Endodermal cell (in vitro differentiated cells): ENCODE data around the gene MTMR12. TPM values are rescaled to one million over a fixed set of nuclear protein-coding genes. Genes with fewer than 3 reads are reported as not detected.

Experiments used
- DNase-seq: peaks from one replicate; pipeline ENCODE4 v3.0.0-alpha.2; 2017
- H3K27ac ChIP-seq: 2 replicates; pipeline ENCODE4 v1.5.1; 2013; ENCODE audit warnings: mild to moderate bottlenecking, low read depth, low read length, moderate library complexity
- H3K27me3 ChIP-seq: 2 replicates; pipeline ENCODE4 v1.6.1; 2013; ENCODE audit warnings: mild to moderate bottlenecking, low read length, moderate library complexity; ENCODE audit not compliant: insufficient read depth, control insufficient read depth, poor library complexity, severe bottlenecking
- H3K36me3 ChIP-seq: 2 replicates; pipeline ENCODE4 v1.7.0; 2013; ENCODE audit warnings: mild to moderate bottlenecking, low read length, moderate library complexity; ENCODE audit not compliant: control insufficient read depth, insufficient read depth
- H3K4me1 ChIP-seq: one replicate; pipeline ENCODE4 v1.7.0; 2013; ENCODE audit warnings: low read length; ENCODE audit not compliant: control insufficient read depth, insufficient read depth
- H3K4me3 ChIP-seq: 2 replicates; pipeline ENCODE4 v1.5.1; 2013; ENCODE audit warnings: mild to moderate bottlenecking, low read length, moderate library complexity
- H3K9ac ChIP-seq: 2 replicates; pipeline ENCODE4 v1.6.1; 2013; ENCODE audit warnings: mild to moderate bottlenecking, low read length, moderate library complexity; ENCODE audit not compliant: poor library complexity, severe bottlenecking; ENCODE audit errors: extremely low read depth
- H3K9me3 ChIP-seq: 2 replicates; pipeline ENCODE4 v1.6.1; 2013; ENCODE audit warnings: mild to moderate bottlenecking, low read length, moderate library complexity; ENCODE audit not compliant: control insufficient read depth
- H3K27ac Mint-ChIP-seq: 2 replicates; pipeline ENCODE4 v1.8.0; 2020; ENCODE audit warnings: mixed read lengths
- H3K27me3 Mint-ChIP-seq: 2 replicates; pipeline ENCODE4 v1.8.0; 2021; ENCODE audit warnings: mild to moderate bottlenecking, mixed read lengths; ENCODE audit not compliant: insufficient read depth
- H3K36me3 Mint-ChIP-seq: 2 replicates; pipeline ENCODE4 v1.8.0; 2020; ENCODE audit warnings: low read depth, mixed read lengths
- H3K4me1 Mint-ChIP-seq: 2 replicates; pipeline ENCODE4 v1.8.0; 2020; ENCODE audit warnings: mixed read lengths
- H3K4me3 Mint-ChIP-seq: 2 replicates; pipeline ENCODE4 v1.8.0; 2020; ENCODE audit warnings: mild to moderate bottlenecking, moderate library complexity, mixed read lengths
- H3K9me3 Mint-ChIP-seq: 2 replicates; pipeline ENCODE4 v1.8.0; 2020; ENCODE audit warnings: mild to moderate bottlenecking, mixed read lengths
- CTCF ChIP-seq: fragments of 200-600 bp; sonication (generic); conservative IDR thresholded peaks from 2 replicates; pipeline ENCODE4 v1.5.0; 2021; ENCODE audit warnings: antibody characterized with exemption, mild to moderate bottlenecking
- WGBS, 2 experiments: methylation state at CpG; one replicate each; pipeline versions ENCODE4 v1.1.5 to v1.1.7; 2013; ENCODE audit warnings: missing lambda C conversion rate in 2 of 2, mixed read lengths in 1 of 2; ENCODE audit not compliant: insufficient coverage in 1 of 2, insufficient read length in 1 of 2; 5-methylcytosine and 5-hydroxymethylcytosine counted together
- total RNA-seq, 2 donors: library from RNA; stranded (reverse); fragmentation: NEBNext Ultra II Directional in 1 of 2; extraction: Animal tissue kit (Norgen Biotek cat#: 25700) in 1 of 2; gene quantifications; 2 replicates in 1 of 2; 3 replicates in 1 of 2; pipeline ENCODE4 v1.2.1, GENCODE V29; 2021

The MTMR12 gene
- total RNA-seq, 2 donors from 2014 or later: 32.7 to 33.3 TPM

- H3K4me3 Mint-ChIP-seq: no peak overlapping the region
- Histone ChIP-seq H3K36me3 (no peaks in the 10 kb centered on the region), H3K9me3 (peaks cover 54% of the 10 kb centered on the region), H3K9ac (no peak overlapping the region), H3K27ac (no peak overlapping the region), H3K4me3 (peak overlapping the region; percentile 65), H3K4me1 (no peaks in the 10 kb centered on the region), H3K27me3 (no peaks in the 10 kb centered on the region)
- H3K27me3 Mint-ChIP-seq: peaks cover 3% of the 10 kb centered on the region
- no peak overlapping the region for H3K27ac Mint-ChIP-seq
- DNase-seq: no peak
- TF ChIP-seq CTCF: no peak
- no peaks in the 10 kb centered on the region for H3K4me1 Mint-ChIP-seq
- peaks cover 70% of the 10 kb centered on the region for H3K9me3 Mint-ChIP-seq
- 96 to 100% methylated on average over 2 of the region's 2 CpGs for WGBS, 2 experiments
- peaks cover 2% of the 10 kb centered on the region for H3K36me3 Mint-ChIP-seq
These were observed 34.1 kb upstream of the MTMR12 start for GRCh38 chr5:32346869-32347268.

- H3K27me3 ChIP-seq: no peaks in the 10 kb centered on the region
- no peak for TF ChIP-seq CTCF
- H3K4me3 Mint-ChIP-seq: no peak overlapping the region
- no peak overlapping the region for H3K4me3 ChIP-seq
- peaks cover 3% of the 10 kb centered on the region for H3K27me3 Mint-ChIP-seq
- WGBS, 2 experiments: 92% methylated on average over 2 of the region's 2 CpGs; no CpG with 5 or more reads in 1 of the 2 experiments
- H3K4me1 Mint-ChIP-seq: no peaks in the 10 kb centered on the region
- H3K27ac ChIP-seq: no peak overlapping the region
- H3K36me3 Mint-ChIP-seq: peaks cover 7% of the 10 kb centered on the region
- H3K9me3 ChIP-seq: peaks cover 79% of the 10 kb centered on the region
- peaks cover 92% of the 10 kb centered on the region for H3K9me3 Mint-ChIP-seq
- H3K27ac Mint-ChIP-seq: no peak overlapping the region
- no peaks in the 10 kb centered on the region for H3K4me1 ChIP-seq
- H3K36me3 ChIP-seq: no peaks in the 10 kb centered on the region
- DNase-seq: no peak
- H3K9ac ChIP-seq: no peak overlapping the region
These were observed 30.4 kb upstream of the MTMR12 start for GRCh38 chr5:32343058-32343672.

GRCh38 chr5:32342656-32343055 lies 29.9 kb upstream of the MTMR12 start:
- peaks cover 92% of the 10 kb centered on the region for H3K9me3 Mint-ChIP-seq
- H3K4me3 Mint-ChIP-seq: no peak overlapping the region

More at GRCh38 chr5:32342656-32343055, 29.9 kb upstream of the MTMR12 start:
- no peak for TF ChIP-seq CTCF
- peaks cover 7% of the 10 kb centered on the region for H3K36me3 Mint-ChIP-seq
- Histone ChIP-seq H3K9me3 (peaks cover 79% of the 10 kb centered on the region), H3K4me1 (no peaks in the 10 kb centered on the region), H3K27me3 (no peaks in the 10 kb centered on the region), H3K4me3 (no peak overlapping the region), H3K27ac (no peak overlapping the region), H3K36me3 (no peaks in the 10 kb centered on the region), H3K9ac (no peak overlapping the region)
- no peak for DNase-seq
- 82 to 95% methylated on average over 4 of the region's 4 CpGs for WGBS, 2 experiments
- H3K4me1 Mint-ChIP-seq: no peaks in the 10 kb centered on the region
- H3K27ac Mint-ChIP-seq: no peak overlapping the region
- peaks cover 3% of the 10 kb centered on the region for H3K27me3 Mint-ChIP-seq
